ENCODE data around the gene SLCO3A1. TPM values are rescaled to one million over a fixed set of nuclear protein-coding genes. Genes with fewer than 3 reads are reported as not detected.

Gene SLCO3A1
- total RNA-seq, 1 donor from 2014 or later = 7.7 TPM

DNA sequence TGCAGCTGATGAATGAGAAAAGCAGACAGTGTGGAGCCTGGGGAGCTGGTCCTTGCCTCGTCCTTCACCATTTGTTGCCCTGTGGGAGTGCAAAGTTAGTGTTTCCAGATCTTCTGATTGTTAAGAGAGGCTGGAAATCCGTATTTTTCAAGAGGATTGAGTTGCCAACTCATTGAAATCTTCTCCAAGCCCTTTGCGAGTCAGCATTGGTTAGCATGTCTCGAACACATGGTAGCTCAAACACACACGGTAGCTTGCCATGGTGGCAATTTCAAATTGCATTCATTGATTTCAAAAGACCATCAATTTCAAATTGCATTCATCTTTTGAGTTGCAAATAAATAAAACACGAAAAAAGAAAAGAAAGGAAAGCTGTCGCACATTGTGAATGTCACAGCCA lies 70.7 kb downstream of the SLCO3A1 start:
- no peak for DNase-seq (ENCODE audit: low spot score, unreplicated experiment)
- Mint-ChIP-seq H3K36me3 (ENCODE audit: insufficient read depth) (no peaks in the 10 kb centered on the region), H3K4me3 (ENCODE audit: low read depth) (no peak overlapping the region), H3K27ac (no peak overlapping the region), H3K9me3 (ENCODE audit: low read depth) (no peaks in the 10 kb centered on the region), H3K27me3 (peaks cover 8% of the 10 kb centered on the region), H3K4me1 (ENCODE audit: low read depth) (no peaks in the 10 kb centered on the region)
- TF ChIP-seq, protein P1, sequence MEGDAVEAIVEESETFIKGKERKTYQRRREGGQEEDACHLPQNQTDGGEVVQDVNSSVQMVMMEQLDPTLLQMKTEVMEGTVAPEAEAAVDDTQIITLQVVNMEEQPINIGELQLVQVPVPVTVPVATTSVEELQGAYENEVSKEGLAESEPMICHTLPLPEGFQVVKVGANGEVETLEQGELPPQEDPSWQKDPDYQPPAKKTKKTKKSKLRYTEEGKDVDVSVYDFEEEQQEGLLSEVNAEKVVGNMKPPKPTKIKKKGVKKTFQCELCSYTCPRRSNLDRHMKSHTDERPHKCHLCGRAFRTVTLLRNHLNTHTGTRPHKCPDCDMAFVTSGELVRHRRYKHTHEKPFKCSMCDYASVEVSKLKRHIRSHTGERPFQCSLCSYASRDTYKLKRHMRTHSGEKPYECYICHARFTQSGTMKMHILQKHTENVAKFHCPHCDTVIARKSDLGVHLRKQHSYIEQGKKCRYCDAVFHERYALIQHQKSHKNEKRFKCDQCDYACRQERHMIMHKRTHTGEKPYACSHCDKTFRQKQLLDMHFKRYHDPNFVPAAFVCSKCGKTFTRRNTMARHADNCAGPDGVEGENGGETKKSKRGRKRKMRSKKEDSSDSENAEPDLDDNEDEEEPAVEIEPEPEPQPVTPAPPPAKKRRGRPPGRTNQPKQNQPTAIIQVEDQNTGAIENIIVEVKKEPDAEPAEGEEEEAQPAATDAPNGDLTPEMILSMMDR (IDR thresholded peaks at IDR 0.05; ENCODE audit: unreplicated experiment) = no peak

DNA sequence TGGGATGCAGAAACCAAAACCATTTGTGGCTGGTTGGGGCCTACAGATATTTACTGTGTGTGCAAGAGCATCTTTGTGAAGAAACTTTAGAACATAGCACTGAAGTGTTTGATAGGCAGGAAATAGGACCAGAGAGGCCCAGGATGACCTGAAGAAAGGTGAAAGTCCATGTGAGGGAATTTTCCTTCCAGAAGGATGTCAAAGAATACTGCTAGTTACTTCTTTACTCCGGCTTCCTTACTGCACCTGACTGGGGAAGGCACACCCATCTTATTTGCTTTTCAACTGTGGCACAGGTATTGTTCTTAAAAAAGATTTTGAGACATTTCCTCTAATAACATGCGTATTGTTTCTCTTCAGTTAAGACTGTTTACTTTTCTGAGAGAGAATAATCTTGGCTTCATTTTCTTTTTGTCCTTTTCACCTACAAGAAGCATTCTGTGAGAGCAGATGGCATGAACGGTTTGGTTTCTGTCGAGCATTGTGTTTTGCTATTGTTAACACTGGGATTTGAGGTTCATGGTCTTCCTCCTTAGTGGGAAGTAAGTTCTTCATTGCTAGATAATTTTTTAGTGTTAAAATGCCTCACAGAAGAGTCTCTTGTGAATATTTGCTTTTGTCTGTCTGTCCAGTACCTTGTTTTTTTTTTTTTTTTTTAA lies 71.5 kb downstream of the SLCO3A1 start:
- Mint-ChIP-seq H3K27ac (no peak overlapping the region), H3K27me3 (peaks cover 8% of the 10 kb centered on the region), H3K36me3 (ENCODE audit: insufficient read depth) (no peaks in the 10 kb centered on the region), H3K4me1 (ENCODE audit: low read depth) (no peaks in the 10 kb centered on the region), H3K4me3 (ENCODE audit: low read depth) (no peak overlapping the region), H3K9me3 (ENCODE audit: low read depth) (no peaks in the 10 kb centered on the region)
- TF ChIP-seq, protein P1 (IDR thresholded peaks at IDR 0.05; ENCODE audit: unreplicated experiment) = no peak
- no peak for DNase-seq (ENCODE audit: low spot score, unreplicated experiment)

- no peak overlapping the region for H3K27ac Mint-ChIP-seq
- H3K27me3 Mint-ChIP-seq = peaks cover 7% of the 10 kb centered on the region
- H3K36me3 Mint-ChIP-seq (ENCODE audit: insufficient read depth) = no peaks in the 10 kb centered on the region
- H3K4me1 Mint-ChIP-seq (ENCODE audit: low read depth) = no peaks in the 10 kb centered on the region
- DNase-seq (ENCODE audit: low spot score, unreplicated experiment) = no peak
- no peaks in the 10 kb centered on the region for H3K9me3 Mint-ChIP-seq (ENCODE audit: low read depth)
- no peak overlapping the region for H3K4me3 Mint-ChIP-seq (ENCODE audit: low read depth)
- TF ChIP-seq, protein P1 (IDR thresholded peaks at IDR 0.05; ENCODE audit: unreplicated experiment) = no peak
Observed at GRCh38 chr15:91925794-91926193, 72.3 kb downstream of the SLCO3A1 start.

DNA sequence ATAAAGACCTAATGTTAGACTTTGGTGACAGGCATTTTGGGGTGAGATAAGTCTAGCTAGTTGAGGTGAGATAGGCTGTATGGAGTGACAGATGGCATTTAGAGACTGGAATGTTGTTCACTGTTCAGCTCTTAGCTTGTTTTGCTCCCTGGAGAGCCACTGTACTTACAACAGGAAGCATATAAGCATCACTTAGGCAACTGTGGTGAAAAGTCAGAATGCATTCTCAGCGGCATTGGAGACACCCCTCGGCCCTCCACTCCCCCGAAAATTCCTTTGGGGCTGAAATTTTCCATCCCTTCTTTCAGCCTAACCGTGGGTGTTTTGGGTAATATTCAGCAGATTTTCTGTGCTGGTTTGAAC lies 73.4 kb downstream of the SLCO3A1 start:
- H3K36me3 Mint-ChIP-seq (ENCODE audit: insufficient read depth) = no peaks in the 10 kb centered on the region
- H3K9me3 Mint-ChIP-seq (ENCODE audit: low read depth) = no peaks in the 10 kb centered on the region
- H3K27me3 Mint-ChIP-seq = peaks cover 9% of the 10 kb centered on the region
- H3K4me3 Mint-ChIP-seq (ENCODE audit: low read depth) = no peak overlapping the region
- H3K4me1 Mint-ChIP-seq (ENCODE audit: low read depth) = no peaks in the 10 kb centered on the region
- no peak for DNase-seq (ENCODE audit: low spot score, unreplicated experiment)
- H3K27ac Mint-ChIP-seq = no peak overlapping the region
- TF ChIP-seq, protein P1 (IDR thresholded peaks at IDR 0.05; ENCODE audit: unreplicated experiment) = no peak

DNA sequence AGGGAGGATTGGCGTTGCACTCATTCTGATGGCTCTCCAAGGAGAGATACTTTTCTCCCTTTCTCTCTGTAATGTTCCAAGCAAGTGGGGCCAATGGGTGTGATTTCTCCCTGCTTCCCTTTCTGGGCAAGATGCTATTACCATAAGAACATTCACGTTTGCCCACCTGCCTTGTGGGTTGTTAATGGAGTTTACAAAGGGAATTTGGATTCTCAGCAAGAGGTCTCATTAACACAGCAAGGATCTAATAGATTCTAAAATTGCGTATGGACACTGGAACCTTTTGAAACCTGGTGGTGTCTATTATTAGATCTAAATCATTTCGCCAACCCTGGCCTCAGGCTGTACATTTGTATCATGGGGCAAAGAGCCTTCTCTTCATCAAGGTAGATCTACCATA lies 74.1 kb downstream of the SLCO3A1 start:
- no peak overlapping the region for H3K4me3 Mint-ChIP-seq (ENCODE audit: low read depth)

More for the DNA sequence above, 74.1 kb downstream of the SLCO3A1 start:
- Mint-ChIP-seq H3K4me1 (ENCODE audit: low read depth) (no peaks in the 10 kb centered on the region), H3K36me3 (ENCODE audit: insufficient read depth) (no peaks in the 10 kb centered on the region), H3K9me3 (ENCODE audit: low read depth) (no peaks in the 10 kb centered on the region), H3K27me3 (peaks cover 9% of the 10 kb centered on the region), H3K27ac (no peak overlapping the region)
- DNase-seq (ENCODE audit: low spot score, unreplicated experiment) = no peak
- TF ChIP-seq, protein P1 (IDR thresholded peaks at IDR 0.05; ENCODE audit: unreplicated experiment) = no peak

Measured in progenitor cell of endocrine pancreas (in vitro differentiated cells).